Vagina (tissue), 2 donors: ENCODE data around the gene ARGLU1. TPM values are rescaled to one million over a fixed set of nuclear protein-coding genes. Genes with fewer than 3 reads are reported as not detected.
"Not testable (repeated sequence)": the region's sequence is repeated elsewhere in the genome, so short reads cannot be mapped to it uniquely, and the experiment has no call there.

Experiments
- DNase-seq, 2 donors: peaks; one replicate each; pipeline ENCODE4 v3.0.0-alpha.2; 2017; ENCODE audit errors: extremely low spot score in 2 of 2
- H3K27ac ChIP-seq: fragments of 200-600 bp; sonication (generic); one replicate; pipeline ENCODE4 v1.5.1; 2019
- H3K27me3 ChIP-seq: fragments of 200-600 bp; sonication (generic); one replicate; pipeline ENCODE4 v1.5.1; 2019
- H3K36me3 ChIP-seq, 2 donors: fragments of 200-600 bp; sonication (generic); one replicate each; pipeline ENCODE4 v1.5.1; 2017 to 2019
- H3K4me1 ChIP-seq: fragments of 200-600 bp; sonication (generic); one replicate; pipeline ENCODE4 v1.5.1; 2019
- H3K4me3 ChIP-seq, 2 donors: fragments of 200-600 bp; sonication (generic); 1 replicate in 1 of 2; 2 replicates in 1 of 2; pipeline ENCODE4 v1.5.1; 2016 to 2019
- H3K9me3 ChIP-seq: fragments of 200-600 bp; sonication (generic); one replicate; pipeline ENCODE4 v1.5.1; 2019
- CTCF ChIP-seq, 3 experiments: fragments of 450-650 bp in 2 of 3; fragments of 200-600 bp in 1 of 3; sonication (generic) in 1 of 3; IDR thresholded peaks; one replicate each; pipeline ENCODE4 v1.5.1; 2017 to 2019; ENCODE audit warnings: antibody characterized with exemption in 3 of 3, mild to moderate bottlenecking in 2 of 3, moderate library complexity in 2 of 3
- POLR2A ChIP-seq, 2 donors: fragments of 450-650 bp; IDR thresholded peaks; one replicate each; pipeline ENCODE4 v1.6.1; 2017; ENCODE audit warnings: antibody characterized with exemption in 2 of 2, mild to moderate bottlenecking in 2 of 2, moderate library complexity in 2 of 2
- POLR2AphosphoS5 ChIP-seq, 2 donors: sonication (generic); formaldehyde crosslinking; IDR thresholded peaks; one replicate each; pipeline ENCODE4 v1.9.0; 2017; ENCODE audit warnings: antibody characterized with exemption in 2 of 2, mild to moderate bottlenecking in 2 of 2, low read depth in 1 of 2; ENCODE audit not compliant: insufficient read depth in 1 of 2
- intact Hi-C: fragments of 100-400 bp; cut with DNase I; formaldehyde crosslinking; loops from one replicate; pipeline ENCODE4 v1.15.1; 2023
- total RNA-seq: library from RNA; depleted of rRNA; stranded (reverse); fragments of >200 nt; gene quantifications from one replicate; pipeline ENCODE4 v1.2.3, GENCODE V29; 2016

The ARGLU1 gene
- total RNA-seq, 1 donor from 2014 or later, result 88.9 TPM

- intact Hi-C loops, result no loop called here
- Histone ChIP-seq H3K27ac (no peak overlapping the region), H3K9me3 (no peaks in the 10 kb centered on the region), H3K4me1 (no peaks in the 10 kb centered on the region), H3K36me3 (no peaks in the 10 kb centered on the region), H3K27me3 (no peaks in the 10 kb centered on the region), H3K4me3 (no peak overlapping the region)
- TF ChIP-seq CTCF (IDR thresholded peaks at IDR 0.05), result no peak
- TF ChIP-seq POLR2A (IDR thresholded peaks at IDR 0.05), result no peak
- TF ChIP-seq POLR2AphosphoS5 (IDR thresholded peaks at IDR 0.05; ENCODE audit: insufficient read depth in 1 of 2, low read depth in 1 of 2), result no peak
- DNase-seq, result no peak
Observed at GRCh38 chr13:106610486-106610885, 42.5 kb upstream of the ARGLU1 start.

GRCh38 chr13:106609116-106609515, 41.2 kb upstream of the ARGLU1 start:
- H3K27ac ChIP-seq, result no peak overlapping the region
- H3K4me1 ChIP-seq, result no peaks in the 10 kb centered on the region
- H3K9me3 ChIP-seq, result no peaks in the 10 kb centered on the region
- intact Hi-C loops, result no loop called here
- H3K36me3 ChIP-seq, result no peaks in the 10 kb centered on the region
- no peak overlapping the region for H3K4me3 ChIP-seq
- no peaks in the 10 kb centered on the region for H3K27me3 ChIP-seq
- TF ChIP-seq POLR2AphosphoS5 (IDR thresholded peaks at IDR 0.05; ENCODE audit: insufficient read depth in 1 of 2, low read depth in 1 of 2) (no peak), CTCF (IDR thresholded peaks at IDR 0.05) (no peak), POLR2A (IDR thresholded peaks at IDR 0.05) (no peak)
- no peak for DNase-seq

GRCh38 chr13:106603546-106603945, 35.6 kb upstream of the ARGLU1 start:
- no peak for DNase-seq
- Histone ChIP-seq H3K27me3 (no peaks in the 10 kb centered on the region), H3K4me1 (peaks cover 10% of the 10 kb centered on the region), H3K36me3 (no peaks in the 10 kb centered on the region), H3K9me3 (no peaks in the 10 kb centered on the region), H3K27ac (no peak overlapping the region), H3K4me3 (no peak overlapping the region)
- no peak for TF ChIP-seq POLR2A (IDR thresholded peaks at IDR 0.05)
- TF ChIP-seq CTCF (IDR thresholded peaks at IDR 0.05), result no peak
- no peak for TF ChIP-seq POLR2AphosphoS5 (IDR thresholded peaks at IDR 0.05; ENCODE audit: insufficient read depth in 1 of 2, low read depth in 1 of 2)
- intact Hi-C loops, result no loop called here

- H3K4me3 ChIP-seq, result no peak overlapping the region
- DNase-seq, result no peak
- H3K4me1 ChIP-seq, result peaks cover 10% of the 10 kb centered on the region
- H3K27ac ChIP-seq, result no peak overlapping the region
- no peaks in the 10 kb centered on the region for H3K9me3 ChIP-seq
- TF ChIP-seq POLR2AphosphoS5 (IDR thresholded peaks at IDR 0.05; ENCODE audit: insufficient read depth in 1 of 2, low read depth in 1 of 2) (no peak), POLR2A (IDR thresholded peaks at IDR 0.05) (no peak), CTCF (IDR thresholded peaks at IDR 0.05) (no peak)
- H3K36me3 ChIP-seq, result no peaks in the 10 kb centered on the region
- intact Hi-C loops, result no loop called here
- H3K27me3 ChIP-seq, result no peaks in the 10 kb centered on the region
Observed at GRCh38 chr13:106602178-106602577, 34.2 kb upstream of the ARGLU1 start.

GRCh38 chr13:106601489-106601888, 33.6 kb upstream of the ARGLU1 start:
- Histone ChIP-seq H3K27ac (no peak overlapping the region), H3K4me1 (peaks cover 10% of the 10 kb centered on the region), H3K36me3 (no peaks in the 10 kb centered on the region), H3K4me3 (no peak overlapping the region), H3K27me3 (no peaks in the 10 kb centered on the region), H3K9me3 (no peaks in the 10 kb centered on the region)
- TF ChIP-seq POLR2A (IDR thresholded peaks at IDR 0.05) (no peak), CTCF (IDR thresholded peaks at IDR 0.05) (no peak), POLR2AphosphoS5 (IDR thresholded peaks at IDR 0.05; ENCODE audit: insufficient read depth in 1 of 2, low read depth in 1 of 2) (no peak)
- intact Hi-C loops, result no loop called here
- no peak for DNase-seq

GRCh38 chr13:106600798-106601135, 32.8 kb upstream of the ARGLU1 start:
- H3K4me1 ChIP-seq, result peaks cover 10% of the 10 kb centered on the region
- H3K27me3 ChIP-seq, H3K27ac ChIP-seq, H3K36me3 ChIP-seq, DNase-seq, H3K4me3 ChIP-seq, intact Hi-C loops, H3K9me3 ChIP-seq: not testable (repeated sequence)
